Measurements from ENCODE around the gene MRS2.

GRCh38 chr6:24396824-24397223 lies 5.9 kb upstream of the MRS2 start:
- no peak for TF ChIP-seq ISL1 (CRISPR knock-in tag; IDR thresholded peaks at IDR 0.05)
- TF ChIP-seq POU6F1 (CRISPR knock-in tag; IDR thresholded peaks at IDR 0.05; ENCODE audit: borderline replicate concordance, low read depth) = no peak
- TF ChIP-seq SNAI2 (CRISPR knock-in tag; IDR thresholded peaks at IDR 0.05) = no peak
- TF ChIP-seq ZNF70 (CRISPR knock-in tag; IDR thresholded peaks at IDR 0.05) = no peak
- no peak for TF ChIP-seq ZC3H10 (CRISPR knock-in tag; IDR thresholded peaks at IDR 0.05)
- TF ChIP-seq ARNTL (CRISPR knock-in tag; IDR thresholded peaks at IDR 0.05; ENCODE audit: borderline replicate concordance, low read depth) = no peak
- TF ChIP-seq TCF4 (CRISPR knock-in tag; IDR thresholded peaks at IDR 0.05; ENCODE audit: borderline replicate concordance) = no peak
- TF ChIP-seq PPARA (CRISPR knock-in tag; IDR thresholded peaks at IDR 0.05; ENCODE audit: borderline replicate concordance) = no peak
- no peak for TF ChIP-seq PATZ1 (CRISPR knock-in tag; IDR thresholded peaks at IDR 0.05; ENCODE audit: borderline replicate concordance)

Data from SK-N-SH treated with all-trans-retinoic acid at 6 μM for 48 hours (cell line).